Coronary artery (tissue), 2 donors: ENCODE results near the gene KCNMA1.

Source experiments
- DNase-seq: peaks from one replicate; pipeline ENCODE4 v3.0.0-alpha.2; 2017; ENCODE audit warnings: low spot score
- H3K27ac ChIP-seq, 2 donors: fragments of 200-600 bp; sonication (generic); one replicate each; pipeline ENCODE4 v1.5.1; 2016 to 2019
- H3K4me3 ChIP-seq: fragments of 200-600 bp; sonication (generic); 2 replicates; pipeline ENCODE4 v1.5.1; 2016; ENCODE audit warnings: mild to moderate bottlenecking, moderate library complexity
- TF ChIP-seq, protein P1 (sequence below): fragments of 200-600 bp; sonication (generic); IDR thresholded peaks from one replicate; pipeline ENCODE4 v1.5.1; 2019; ENCODE audit warnings: antibody characterized with exemption

The KCNMA1 gene

DNA sequence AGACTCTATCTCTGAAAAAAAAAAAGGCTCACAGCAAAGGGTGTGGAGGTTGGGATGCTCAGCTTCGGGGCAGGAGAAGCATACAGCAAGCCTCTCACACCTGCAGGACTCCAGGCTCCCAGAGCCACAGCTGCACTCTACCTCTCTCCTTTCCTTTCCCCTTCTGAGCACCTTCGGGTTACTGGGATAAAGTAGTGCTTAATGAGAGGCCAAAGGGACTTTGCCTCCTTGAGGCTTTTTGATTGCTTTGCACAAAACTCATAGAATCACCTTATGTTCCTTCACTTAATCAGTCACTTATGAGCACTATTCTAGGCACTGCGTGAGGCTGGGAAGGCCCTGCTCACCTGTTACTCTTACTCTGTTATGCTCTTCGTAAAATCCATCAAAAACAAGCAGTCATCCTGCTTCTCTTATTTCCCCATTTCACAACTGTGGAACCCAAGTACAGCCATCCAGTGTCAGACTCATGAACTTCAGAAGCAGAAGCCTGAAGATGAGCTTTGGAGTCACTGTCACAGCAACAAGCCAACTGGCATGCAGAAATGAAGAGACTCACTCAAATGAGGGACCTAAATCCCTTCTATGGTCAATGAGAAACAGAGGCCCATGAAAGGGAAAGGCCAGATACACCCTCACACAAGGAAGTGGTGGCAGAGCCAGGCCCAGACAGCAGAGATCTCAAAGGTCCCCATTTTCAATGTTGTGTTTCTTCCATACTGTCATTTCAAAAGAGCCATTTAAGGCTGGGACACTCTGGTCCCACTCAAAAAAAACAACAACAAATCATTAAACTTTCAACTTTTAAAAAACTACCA, 205.4 kb downstream of the KCNMA1 start:
- Histone ChIP-seq H3K4me3 (no peak overlapping the region), H3K27ac (no peak overlapping the region)
- TF ChIP-seq, protein P1, sequence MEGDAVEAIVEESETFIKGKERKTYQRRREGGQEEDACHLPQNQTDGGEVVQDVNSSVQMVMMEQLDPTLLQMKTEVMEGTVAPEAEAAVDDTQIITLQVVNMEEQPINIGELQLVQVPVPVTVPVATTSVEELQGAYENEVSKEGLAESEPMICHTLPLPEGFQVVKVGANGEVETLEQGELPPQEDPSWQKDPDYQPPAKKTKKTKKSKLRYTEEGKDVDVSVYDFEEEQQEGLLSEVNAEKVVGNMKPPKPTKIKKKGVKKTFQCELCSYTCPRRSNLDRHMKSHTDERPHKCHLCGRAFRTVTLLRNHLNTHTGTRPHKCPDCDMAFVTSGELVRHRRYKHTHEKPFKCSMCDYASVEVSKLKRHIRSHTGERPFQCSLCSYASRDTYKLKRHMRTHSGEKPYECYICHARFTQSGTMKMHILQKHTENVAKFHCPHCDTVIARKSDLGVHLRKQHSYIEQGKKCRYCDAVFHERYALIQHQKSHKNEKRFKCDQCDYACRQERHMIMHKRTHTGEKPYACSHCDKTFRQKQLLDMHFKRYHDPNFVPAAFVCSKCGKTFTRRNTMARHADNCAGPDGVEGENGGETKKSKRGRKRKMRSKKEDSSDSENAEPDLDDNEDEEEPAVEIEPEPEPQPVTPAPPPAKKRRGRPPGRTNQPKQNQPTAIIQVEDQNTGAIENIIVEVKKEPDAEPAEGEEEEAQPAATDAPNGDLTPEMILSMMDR = no peak
- no peak for DNase-seq

DNA sequence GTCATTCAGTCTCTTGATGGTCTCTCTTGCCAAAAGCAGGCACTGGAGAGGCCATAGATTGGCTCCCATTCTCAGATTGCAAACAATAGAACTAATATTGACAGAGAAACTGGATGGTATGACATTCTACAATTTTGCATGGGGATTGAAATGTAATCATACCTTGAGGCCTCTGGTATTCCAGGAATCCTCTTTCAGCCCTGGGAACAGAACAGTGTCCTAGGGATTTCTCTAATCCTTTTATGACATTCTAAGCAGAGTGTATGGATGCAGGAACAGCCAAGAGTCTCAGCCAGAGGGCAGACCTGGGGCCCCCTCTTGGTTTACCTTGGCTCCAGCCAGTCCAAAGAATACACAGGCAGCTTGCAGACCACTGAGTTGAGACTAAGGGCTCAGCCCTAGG, 206.4 kb downstream of the KCNMA1 start:
- TF ChIP-seq, protein P1 = no peak
- no peak for DNase-seq
- Histone ChIP-seq H3K27ac (no peak overlapping the region), H3K4me3 (no peak overlapping the region)

DNA sequence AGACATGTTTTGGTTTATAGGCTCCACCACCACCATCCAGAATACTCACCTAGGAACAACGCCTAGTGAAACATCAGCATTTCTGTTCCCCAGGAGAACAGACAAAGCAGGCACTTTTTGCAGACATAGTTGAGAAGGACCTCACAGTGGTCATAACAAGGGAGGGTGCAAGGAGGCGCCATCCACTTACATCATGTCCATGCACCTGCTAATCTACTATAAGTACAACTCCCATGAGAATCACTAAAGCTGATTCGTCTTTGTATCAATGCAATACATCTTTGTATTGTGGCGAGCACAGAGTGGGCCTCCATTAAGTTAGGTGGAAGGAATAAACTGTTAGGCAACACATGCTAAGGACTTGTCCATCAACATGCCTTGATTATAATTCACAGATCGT, 207.1 kb downstream of the KCNMA1 start:
- Histone ChIP-seq H3K4me3 (no peak overlapping the region), H3K27ac (no peak overlapping the region)
- TF ChIP-seq, protein P1 = no peak
- DNase-seq = no peak

DNA sequence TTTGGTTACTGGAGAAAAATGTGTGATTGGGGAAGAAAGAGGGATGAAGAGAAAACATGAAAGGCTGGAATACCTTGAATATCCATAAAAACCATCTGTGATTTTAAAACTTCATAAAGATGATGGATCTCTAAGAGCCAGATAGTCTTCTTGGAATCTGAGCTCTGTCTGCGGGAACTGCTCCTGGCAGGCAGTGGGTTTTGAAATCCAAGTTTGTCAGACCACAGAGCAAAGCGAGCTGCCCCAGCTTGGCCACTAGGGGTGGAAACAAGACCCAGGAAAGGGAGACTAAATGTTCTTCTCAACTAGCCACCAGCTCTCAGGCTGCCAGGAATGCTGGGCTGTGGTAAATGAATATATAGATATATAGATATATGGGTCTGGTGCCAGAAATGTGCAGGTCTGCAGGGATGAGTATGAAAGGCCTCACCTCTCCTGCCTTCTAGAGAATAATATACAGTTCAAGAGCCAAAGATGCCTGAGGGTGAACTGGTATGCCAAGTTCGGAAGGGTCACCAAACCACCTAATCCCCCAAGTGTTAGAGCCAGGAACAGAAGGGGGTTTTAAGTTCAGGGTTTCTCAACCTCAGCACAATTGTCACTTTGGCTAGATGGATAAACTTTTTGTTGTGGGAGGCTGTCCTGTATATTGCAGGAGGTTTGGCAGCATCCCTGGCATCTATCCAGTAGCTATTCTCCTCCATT, 208.8 kb downstream of the KCNMA1 start:
- no peak for DNase-seq
- TF ChIP-seq, protein P1 = peak; percentile 33
- Histone ChIP-seq H3K4me3 (no peak overlapping the region), H3K27ac (peak overlapping the region in 1 of 2 donors; percentile 41)

DNA sequence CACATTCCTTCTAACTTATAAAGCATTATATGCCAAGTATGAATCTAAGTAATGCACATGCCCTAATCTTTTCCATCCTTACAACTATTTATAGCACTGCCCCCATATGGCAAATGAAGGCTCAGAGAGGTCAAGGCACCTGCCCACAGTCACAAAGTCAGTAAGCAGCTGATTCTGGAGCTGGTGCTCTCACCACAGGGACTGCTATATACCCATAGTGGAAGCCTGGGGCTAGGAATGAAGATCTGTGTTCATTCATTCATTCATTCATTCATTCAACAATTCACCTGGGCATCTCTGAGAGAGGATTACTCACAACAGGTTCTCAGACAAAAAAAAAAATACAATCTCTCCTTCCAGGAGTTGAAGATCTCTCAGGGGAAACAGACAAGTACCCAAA, 213.4 kb downstream of the KCNMA1 start:
- TF ChIP-seq, protein P1 = no peak
- no peak overlapping the region for H3K4me3 ChIP-seq
- no peak for DNase-seq
- peak overlapping the region in 1 of 2 donors; percentile 96 for H3K27ac ChIP-seq

DNA sequence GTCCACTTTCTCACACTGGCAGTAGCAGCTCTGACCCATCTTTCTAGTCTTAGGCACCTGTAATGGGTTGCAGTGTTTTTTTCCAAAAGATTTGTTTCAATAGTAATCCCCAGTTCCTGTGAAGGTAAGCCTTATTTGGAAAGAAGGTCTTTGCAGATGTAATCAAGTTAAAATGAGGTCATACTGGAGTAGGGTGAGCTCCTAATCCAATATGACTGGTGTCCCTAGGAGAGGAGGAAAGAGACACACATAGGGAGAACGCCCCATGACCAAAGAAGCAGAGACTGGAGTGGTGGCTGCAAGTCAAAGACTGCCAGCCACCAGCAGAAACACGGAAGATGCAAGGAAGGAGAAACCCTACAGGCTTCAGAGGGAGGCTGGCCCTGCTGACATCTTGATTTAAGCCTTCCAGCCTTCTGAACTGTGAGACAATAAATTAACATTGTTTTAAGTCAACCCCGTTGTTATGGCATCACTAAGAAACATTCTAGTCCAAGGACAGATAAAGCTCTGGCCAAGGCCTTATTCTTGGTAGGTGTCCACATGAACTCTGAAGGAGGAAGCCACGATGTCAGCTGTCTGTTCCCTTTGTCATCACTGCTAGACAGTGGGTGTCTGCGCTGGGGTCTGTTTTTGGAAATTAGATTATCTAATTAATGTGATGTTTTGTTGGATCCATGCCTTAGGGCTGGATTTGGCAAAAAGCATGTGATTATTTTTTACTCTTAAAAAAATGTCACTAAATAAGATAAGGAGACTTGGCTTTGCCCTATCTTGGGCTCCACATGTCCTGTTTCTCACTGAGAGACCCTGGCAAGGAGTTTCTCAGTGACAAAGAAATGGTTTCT, 214.9 kb downstream of the KCNMA1 start:
- no peak for DNase-seq
- peak overlapping the region; percentile 60 to 96 for H3K27ac ChIP-seq
- no peak overlapping the region for H3K4me3 ChIP-seq
- TF ChIP-seq, protein P1 = no peak
